Ectodermal cell (in vitro differentiated cells): ENCODE measurements around the gene PARP6.

Source experiments
- H3K27ac ChIP-seq: 2 replicates; pipeline ENCODE4 v1.7.0; 2013; ENCODE audit warnings: mild to moderate bottlenecking, low read depth, low read length; ENCODE audit not compliant: insufficient read depth, poor library complexity, severe bottlenecking
- H3K27me3 ChIP-seq: 2 replicates; pipeline ENCODE4 v1.7.0; 2013; ENCODE audit warnings: mild to moderate bottlenecking, low read length; ENCODE audit not compliant: insufficient read depth, control insufficient read depth, poor library complexity, severe bottlenecking
- H3K36me3 ChIP-seq: one replicate; pipeline ENCODE4 v1.7.0; 2013; ENCODE audit warnings: low read length; ENCODE audit not compliant: control insufficient read depth, insufficient read depth
- H3K4me1 ChIP-seq: one replicate; pipeline ENCODE4 v1.7.0; 2013; ENCODE audit warnings: low read length; ENCODE audit not compliant: control insufficient read depth, insufficient read depth
- H3K4me3 ChIP-seq: 2 replicates; pipeline ENCODE4 v1.7.0; 2013; ENCODE audit warnings: low read depth, low read length, control low read depth; ENCODE audit not compliant: insufficient read depth
- H3K9me3 ChIP-seq: 2 replicates; pipeline ENCODE4 v1.7.0; 2013; ENCODE audit warnings: mild to moderate bottlenecking, low read length, moderate library complexity; ENCODE audit not compliant: control insufficient read depth
- WGBS, 2 experiments: methylation state at CpG; one replicate each; pipeline ENCODE4 v1.1.7; 2013; ENCODE audit warnings: missing lambda C conversion rate in 2 of 2; 5-methylcytosine and 5-hydroxymethylcytosine counted together

PARP6 gene

DNA sequence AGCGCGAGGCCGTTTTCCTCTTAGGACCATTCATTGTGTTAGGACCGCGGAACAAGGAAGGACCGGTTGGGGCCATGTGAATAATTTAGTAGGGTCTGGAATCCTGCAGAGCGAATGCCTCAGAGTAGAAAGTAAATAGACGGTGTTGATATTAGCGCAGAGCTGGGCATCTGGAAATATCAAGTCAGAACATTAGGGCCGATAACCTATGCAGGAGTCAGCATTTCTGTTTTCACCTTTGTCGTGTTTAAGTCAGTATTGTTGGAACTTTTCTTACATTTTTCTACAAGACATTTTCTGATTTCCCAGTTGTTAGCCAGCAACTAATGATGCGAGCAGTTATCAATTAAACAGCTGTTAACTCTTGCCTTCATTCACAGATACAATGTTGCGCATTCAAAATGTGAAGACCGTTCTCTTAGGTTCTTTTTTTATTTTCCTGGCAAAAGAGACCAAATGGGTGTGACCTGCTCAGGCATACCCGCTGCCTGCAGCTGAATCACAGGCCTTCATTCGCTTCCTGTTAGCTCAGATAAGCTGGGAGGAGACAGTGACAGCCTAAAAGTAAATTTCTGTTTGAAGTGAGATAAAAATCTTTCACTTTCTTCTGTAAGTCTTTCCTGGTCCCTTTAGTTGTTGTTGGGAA, 40.4 kb downstream of the PARP6 start:
- peak overlapping the region; percentile 91 for H3K4me3 ChIP-seq
- H3K4me1 ChIP-seq = peaks cover 25% of the 10 kb centered on the region
- H3K36me3 ChIP-seq = no peaks in the 10 kb centered on the region
- 22 to 23% methylated on average over 16 of the region's 16 CpGs for WGBS, 2 experiments
- H3K27ac ChIP-seq = peak overlapping the region; percentile 94
- H3K27me3 ChIP-seq = peaks cover 50% of the 10 kb centered on the region
- H3K9me3 ChIP-seq = no peaks in the 10 kb centered on the region

GRCh38 chr15:72231066-72231832, 41.1 kb downstream of the PARP6 start, which contains the start of gene PKM:
TSS of gene PKM (minus strand) at chr15:72231190. CDS start at chr15:72219097, 12,093 bp downstream.
- Histone ChIP-seq H3K36me3 (no peaks in the 10 kb centered on the region), H3K27ac (peak within 1 kb of the TSS; percentile 94), H3K4me3 (peak within 1 kb of the TSS; percentile 91), H3K9me3 (no peaks in the 10 kb centered on the region), H3K4me1 (peaks cover 31% of the 10 kb centered on the region), H3K27me3 (peaks cover 42% of the 10 kb centered on the region)
- 0% methylated on average over 67 of the region's 67 CpGs for WGBS, 2 experiments

GRCh38 chr15:72230197-72231065, 41.9 kb downstream of the PARP6 start:
- Histone ChIP-seq H3K4me3 (peak overlapping the region; percentile 91), H3K4me1 (peaks cover 31% of the 10 kb centered on the region), H3K36me3 (no peaks in the 10 kb centered on the region), H3K27ac (peak overlapping the region; percentile 94), H3K27me3 (peaks cover 34% of the 10 kb centered on the region), H3K9me3 (no peaks in the 10 kb centered on the region)
- 0% methylated on average over 79 of the region's 79 CpGs for WGBS, 2 experiments

- Histone ChIP-seq H3K36me3 (no peaks in the 10 kb centered on the region), H3K27me3 (peaks cover 29% of the 10 kb centered on the region), H3K9me3 (no peaks in the 10 kb centered on the region), H3K27ac (peak overlapping the region; percentile 94), H3K4me1 (peaks cover 31% of the 10 kb centered on the region), H3K4me3 (peak overlapping the region; percentile 91)
- 0 to 1% methylated on average over 29 of the region's 29 CpGs for WGBS, 2 experiments
Observed at GRCh38 chr15:72229947-72230196, 42.5 kb downstream of the PARP6 start.

DNA sequence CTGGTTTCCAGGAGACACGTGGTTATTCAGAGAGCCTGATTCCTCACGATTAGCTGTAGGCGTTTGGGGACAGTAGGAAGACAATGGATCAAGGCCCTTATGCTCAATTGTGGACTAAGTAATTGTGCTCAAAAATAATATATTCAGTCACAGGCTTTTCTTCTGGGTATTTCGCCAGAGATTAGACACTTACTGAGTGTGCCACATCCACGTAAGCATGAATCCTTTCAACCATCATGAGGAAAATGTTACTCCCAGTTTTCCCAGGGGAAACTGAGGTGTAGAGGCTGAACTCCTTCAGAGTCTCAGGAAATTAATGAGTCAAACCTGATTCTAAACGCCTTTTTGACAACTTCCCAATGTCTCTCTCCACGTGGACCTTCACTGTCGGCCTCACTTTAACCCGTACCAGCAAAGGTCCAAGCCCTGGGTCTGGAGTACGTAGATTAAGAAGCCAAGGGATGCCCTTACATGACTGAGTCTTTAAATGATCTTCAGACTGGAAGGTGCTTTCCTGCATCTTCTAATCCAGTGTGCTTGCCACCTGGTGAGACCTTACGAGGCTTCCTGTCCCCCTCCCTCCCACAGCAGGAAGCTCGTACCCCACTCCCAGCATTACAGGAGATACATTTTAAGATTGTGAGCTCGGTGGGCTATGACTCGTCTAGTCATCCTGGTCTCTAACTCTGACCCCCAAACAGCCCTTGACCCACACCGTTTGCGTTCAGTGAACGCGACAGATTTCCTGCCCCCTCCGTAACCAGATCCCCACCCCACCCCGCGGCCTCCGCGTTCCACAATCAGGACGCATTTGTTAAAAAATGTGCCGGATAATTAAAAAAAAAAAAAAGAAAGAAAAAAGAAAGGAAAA, 43.0 kb downstream of the PARP6 start:
- H3K27ac ChIP-seq = peak overlapping the region; percentile 94
- WGBS, 2 experiments = 13% methylated on average over 25 of the region's 25 CpGs
- peaks cover 35% of the 10 kb centered on the region for H3K4me1 ChIP-seq
- peaks cover 3% of the 10 kb centered on the region for H3K36me3 ChIP-seq
- no peaks in the 10 kb centered on the region for H3K9me3 ChIP-seq
- peaks cover 23% of the 10 kb centered on the region for H3K27me3 ChIP-seq
- peak overlapping the region; percentile 91 for H3K4me3 ChIP-seq

- peaks cover 9% of the 10 kb centered on the region for H3K36me3 ChIP-seq
- H3K4me3 ChIP-seq = peak overlapping the region; percentile 91
- H3K27ac ChIP-seq = no peak overlapping the region
- peaks cover 49% of the 10 kb centered on the region for H3K4me1 ChIP-seq
- no peaks in the 10 kb centered on the region for H3K9me3 ChIP-seq
- peaks cover 8% of the 10 kb centered on the region for H3K27me3 ChIP-seq
- WGBS, 2 experiments = 79 to 98% methylated on average over 3 to 4 of the region's 4 CpGs
Observed at GRCh38 chr15:72227720-72228119, 44.6 kb downstream of the PARP6 start.

GRCh38 chr15:72227192-72227586, 45.2 kb downstream of the PARP6 start:
- Histone ChIP-seq H3K4me3 (no peak overlapping the region), H3K9me3 (no peaks in the 10 kb centered on the region), H3K27ac (no peak overlapping the region), H3K36me3 (peaks cover 9% of the 10 kb centered on the region), H3K4me1 (peaks cover 54% of the 10 kb centered on the region), H3K27me3 (peaks cover 2% of the 10 kb centered on the region)
- 81% methylated on average over 8 of the region's 8 CpGs for WGBS, 2 experiments

GRCh38 chr15:72223278-72223677, 49.1 kb downstream of the PARP6 start:
- no peak overlapping the region for H3K27ac ChIP-seq
- no peaks in the 10 kb centered on the region for H3K27me3 ChIP-seq
- 93 to 95% methylated on average over 10 of the region's 10 CpGs for WGBS, 2 experiments
- no peaks in the 10 kb centered on the region for H3K9me3 ChIP-seq
- peaks cover 31% of the 10 kb centered on the region for H3K36me3 ChIP-seq
- H3K4me1 ChIP-seq = peaks cover 46% of the 10 kb centered on the region
- H3K4me3 ChIP-seq = no peak overlapping the region

DNA sequence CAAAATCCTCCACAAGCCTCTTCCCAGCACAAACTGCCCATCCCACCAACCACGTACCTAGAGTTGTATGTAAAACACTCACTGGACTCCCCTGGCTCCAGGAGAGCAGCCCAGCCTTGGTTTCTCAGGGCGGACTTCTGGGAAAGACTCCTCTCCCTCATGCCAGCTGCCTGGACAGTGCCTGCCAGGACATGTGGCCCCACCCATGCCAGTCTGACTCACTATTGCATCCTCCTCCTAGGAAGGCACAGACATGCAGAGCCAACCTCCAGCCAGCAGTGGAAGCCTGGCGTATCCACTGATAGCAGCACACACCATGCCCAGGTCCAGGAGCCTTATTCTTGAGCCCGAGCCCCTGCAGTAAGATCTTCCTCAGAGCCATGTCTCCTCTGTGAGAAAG, 50.0 kb downstream of the PARP6 start:
- Histone ChIP-seq H3K4me3 (no peak overlapping the region), H3K27me3 (no peaks in the 10 kb centered on the region), H3K27ac (no peak overlapping the region), H3K36me3 (peaks cover 39% of the 10 kb centered on the region), H3K4me1 (peaks cover 39% of the 10 kb centered on the region), H3K9me3 (no peaks in the 10 kb centered on the region)
- WGBS, 2 experiments = 80 to 89% methylated on average over 4 of the region's 4 CpGs
